Activated T-cell treated with anti-CD3 and anti-CD28 coated beads for 4 hours (primary cell): ENCODE measurements around the gene EOMES.
"Not testable (repeated sequence)": the region's sequence is repeated elsewhere in the genome, so short reads cannot be mapped to it uniquely, and the experiment has no call there.

Experiments
- DNase-seq: peaks from one replicate; pipeline ENCODE4 v3.0.0-alpha.2; 2020

EOMES gene

GRCh38 chr3:27721717-27722564 lies at the start of gene EOMES:
EOMES (minus strand) TSS chr3:27722323; CDS start chr3:27722294, 29 bp downstream.
- peak; percentile 45 for DNase-seq

- not testable (repeated sequence) for DNase-seq
Observed at GRCh38 chr3:27770384-27770783, 48.3 kb upstream of the EOMES start.

- no peak for DNase-seq
Observed at GRCh38 chr3:27767000-27767399, 44.9 kb upstream of the EOMES start.

GRCh38 chr3:27758083-27758482 lies 36.0 kb upstream of the EOMES start:
- no peak for DNase-seq

GRCh38 chr3:27756877-27757276 lies 34.8 kb upstream of the EOMES start:
- no peak for DNase-seq

- DNase-seq, result no peak
Observed at GRCh38 chr3:27752926-27753325, 30.8 kb upstream of the EOMES start.

GRCh38 chr3:27749643-27750042 lies 27.5 kb upstream of the EOMES start:
- DNase-seq, result no peak

GRCh38 chr3:27746838-27747237 lies 24.7 kb upstream of the EOMES start:
- no peak for DNase-seq

GRCh38 chr3:27740854-27741253 lies 18.7 kb upstream of the EOMES start:
- DNase-seq, result no peak

- DNase-seq, result no peak
Observed at GRCh38 chr3:27737091-27737490, 15.0 kb upstream of the EOMES start.

- no peak for DNase-seq
Observed at GRCh38 chr3:27730774-27731659, 8.9 kb upstream of the EOMES start.

- no peak for DNase-seq
Observed at GRCh38 chr3:27729748-27730611, 7.9 kb upstream of the EOMES start.

GRCh38 chr3:27729325-27729724 lies 7.2 kb upstream of the EOMES start:
- DNase-seq, result no peak

GRCh38 chr3:27728195-27729087 lies 6.3 kb upstream of the EOMES start:
- no peak for DNase-seq

GRCh38 chr3:27726240-27726639 lies 4.1 kb upstream of the EOMES start:
- no peak for DNase-seq

GRCh38 chr3:27724459-27725197 lies 2.5 kb upstream of the EOMES start:
- no peak for DNase-seq

- no peak for DNase-seq
Observed at GRCh38 chr3:27723815-27724458, 1.8 kb upstream of the EOMES start.

- DNase-seq, result no peak
Observed at GRCh38 chr3:27723456-27723814, 1.3 kb upstream of the EOMES start.

- no peak for DNase-seq
Observed at GRCh38 chr3:27723001-27723445, 900 bp upstream of the EOMES start.

- no peak for DNase-seq
Observed at GRCh38 chr3:27720899-27721716, 1.0 kb downstream of the EOMES start.
